Bronchial epithelial cell (primary cell): ENCODE measurements around the gene RND1. TPM values are rescaled to one million over a fixed set of nuclear protein-coding genes. Genes with fewer than 3 reads are reported as not detected.

ENCODE experiments used
- DNase-seq: peaks from one replicate; pipeline ENCODE4 v3.0.0-alpha.2; 2010; ENCODE audit warnings: low read depth
- FAIRE-seq: peaks from 2 replicates; lab custom pipeline; 2011; peaks lifted over from hg19 to GRCh38; lab: Jason Lieb, UNC
- H3K27me3 ChIP-seq: 2 replicates; pipeline ENCODE4 v1.5.1; 2011; ENCODE audit warnings: low read length; ENCODE audit not compliant: control insufficient read depth, insufficient read depth
- H3K36me3 ChIP-seq: 2 replicates; pipeline ENCODE4 v1.5.1; 2011; ENCODE audit warnings: low read length; ENCODE audit not compliant: control insufficient read depth, insufficient read depth
- H3K4me3 ChIP-seq: 2 replicates; pipeline ENCODE4 v1.5.1; 2011; ENCODE audit warnings: mild to moderate bottlenecking, low read depth, low read length, control low read depth
- total RNA-seq: library from RNA; depleted of rRNA; stranded (reverse); fragments of >200 nt; gene quantifications from 2 replicates; pipeline ENCODE4 v1.2.1, GENCODE V29; 2014
- TF ChIP-seq, protein P1 (sequence below): IDR thresholded peaks from 2 replicates; pipeline ENCODE4 v1.5.1; 2011; ENCODE audit warnings: mild to moderate bottlenecking, moderate library complexity, low read length, control low read depth, inconsistent platforms; ENCODE audit not compliant: insufficient read depth, severe bottlenecking

Gene RND1
- total RNA-seq, 1 donor from 2014 or later, result 2.9 TPM

GRCh38 chr12:48807981-48808380, 57.7 kb downstream of the RND1 start:
- FAIRE-seq (no peak), DNase-seq (no peak)
- Histone ChIP-seq H3K27me3 (no peaks in the 10 kb centered on the region), H3K36me3 (no peaks in the 10 kb centered on the region), H3K4me3 (no peak overlapping the region)
- TF ChIP-seq, protein P1, sequence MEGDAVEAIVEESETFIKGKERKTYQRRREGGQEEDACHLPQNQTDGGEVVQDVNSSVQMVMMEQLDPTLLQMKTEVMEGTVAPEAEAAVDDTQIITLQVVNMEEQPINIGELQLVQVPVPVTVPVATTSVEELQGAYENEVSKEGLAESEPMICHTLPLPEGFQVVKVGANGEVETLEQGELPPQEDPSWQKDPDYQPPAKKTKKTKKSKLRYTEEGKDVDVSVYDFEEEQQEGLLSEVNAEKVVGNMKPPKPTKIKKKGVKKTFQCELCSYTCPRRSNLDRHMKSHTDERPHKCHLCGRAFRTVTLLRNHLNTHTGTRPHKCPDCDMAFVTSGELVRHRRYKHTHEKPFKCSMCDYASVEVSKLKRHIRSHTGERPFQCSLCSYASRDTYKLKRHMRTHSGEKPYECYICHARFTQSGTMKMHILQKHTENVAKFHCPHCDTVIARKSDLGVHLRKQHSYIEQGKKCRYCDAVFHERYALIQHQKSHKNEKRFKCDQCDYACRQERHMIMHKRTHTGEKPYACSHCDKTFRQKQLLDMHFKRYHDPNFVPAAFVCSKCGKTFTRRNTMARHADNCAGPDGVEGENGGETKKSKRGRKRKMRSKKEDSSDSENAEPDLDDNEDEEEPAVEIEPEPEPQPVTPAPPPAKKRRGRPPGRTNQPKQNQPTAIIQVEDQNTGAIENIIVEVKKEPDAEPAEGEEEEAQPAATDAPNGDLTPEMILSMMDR, result no peak

Other genes with a start within 250 kb of the RND1 start
- 52.5 and 70.3 TPM in 2 replicates for gene KANSL2, start 183.6 kb downstream of the RND1 start, total RNA-seq
- gene CCNT1, start 149.2 kb downstream of the RND1 start, total RNA-seq, result 24.5 and 28.4 TPM in 2 replicates
- 13.4 and 32.6 TPM in 2 replicates for gene ADCY6, start 76.8 kb downstream of the RND1 start, total RNA-seq
- 7.4 and 8.6 TPM in 2 replicates for gene CACNB3, start 47.4 kb downstream of the RND1 start, total RNA-seq
- gene DDX23, start 13.7 kb downstream of the RND1 start, total RNA-seq, result 68.7 and 81.2 TPM in 2 replicates
- 7.9 and 12.4 TPM in 2 replicates for gene FKBP11, start 59.6 kb upstream of the RND1 start, total RNA-seq
- gene ARF3, start 91.6 kb upstream of the RND1 start, total RNA-seq, result 30.0 and 38.7 TPM in 2 replicates
- gene WNT10B, start 105.9 kb upstream of the RND1 start, total RNA-seq, result not detected in 2 replicates
- gene WNT1, start 112.5 kb upstream of the RND1 start, total RNA-seq, result not detected in 2 replicates
- gene DDN, start 133.5 kb upstream of the RND1 start, total RNA-seq, result 0.13 and 0.26 TPM in 2 replicates
- gene PRKAG1, start 152.9 kb upstream of the RND1 start, total RNA-seq, result 68.6 and 93.7 TPM in 2 replicates
- 24.0 and 25.6 TPM in 2 replicates for gene KMT2D, start 194.9 kb upstream of the RND1 start, total RNA-seq
- 0.26 and 0.53 TPM in 2 replicates for gene RHEBL1, start 204.1 kb upstream of the RND1 start, total RNA-seq
- gene DHH, start 228.9 kb upstream of the RND1 start, total RNA-seq, result 0.13 TPM in 1 of 2 replicates, not detected in the other
- gene LMBR1L, start 245.0 kb upstream of the RND1 start, total RNA-seq, result 24.0 and 26.6 TPM in 2 replicates